Type B pancreatic cell (in vitro differentiated cells): ENCODE data around the gene TMPRSS7. TPM values are rescaled to one million over a fixed set of nuclear protein-coding genes. Genes with fewer than 3 reads are reported as not detected.

Experiments used
- DNase-seq: peaks from one replicate; pipeline ENCODE4 v3.0.0; 2021; ENCODE audit warnings: mixed read lengths; ENCODE audit not compliant: unreplicated experiment; ENCODE audit errors: extremely low spot score
- H3K27ac Mint-ChIP-seq: 2 replicates; pipeline ENCODE4 v1.8.0; 2021; ENCODE audit warnings: mild to moderate bottlenecking, mixed read lengths
- H3K27me3 Mint-ChIP-seq: 2 replicates; pipeline ENCODE4 v1.8.0; 2021; ENCODE audit warnings: mixed read lengths
- H3K36me3 Mint-ChIP-seq: 2 replicates; pipeline ENCODE4 v1.8.0; 2021; ENCODE audit warnings: mixed read lengths
- H3K4me1 Mint-ChIP-seq: one replicate; pipeline ENCODE4 v1.8.0; 2021; ENCODE audit warnings: mixed read lengths; ENCODE audit not compliant: unreplicated experiment
- H3K4me3 Mint-ChIP-seq: 2 replicates; pipeline ENCODE4 v1.8.0; 2021; ENCODE audit warnings: mild to moderate bottlenecking, mixed read lengths
- H3K9me3 Mint-ChIP-seq: 2 replicates; pipeline ENCODE4 v1.8.0; 2021; ENCODE audit warnings: mixed read lengths
- CTCF ChIP-seq: fragments of 200-600 bp; sonication (generic); conservative IDR thresholded peaks from 2 replicates; pipeline ENCODE4 v1.5.0; 2021; ENCODE audit warnings: antibody characterized with exemption, mild to moderate bottlenecking
- total RNA-seq: library from RNA; stranded (reverse); gene quantifications from 2 replicates; pipeline ENCODE4 v1.2.1, GENCODE V29; 2021; ENCODE audit warnings: low replicate concordance

The TMPRSS7 gene
- total RNA-seq, 1 donor from 2014 or later, result 0.48 TPM

DNA sequence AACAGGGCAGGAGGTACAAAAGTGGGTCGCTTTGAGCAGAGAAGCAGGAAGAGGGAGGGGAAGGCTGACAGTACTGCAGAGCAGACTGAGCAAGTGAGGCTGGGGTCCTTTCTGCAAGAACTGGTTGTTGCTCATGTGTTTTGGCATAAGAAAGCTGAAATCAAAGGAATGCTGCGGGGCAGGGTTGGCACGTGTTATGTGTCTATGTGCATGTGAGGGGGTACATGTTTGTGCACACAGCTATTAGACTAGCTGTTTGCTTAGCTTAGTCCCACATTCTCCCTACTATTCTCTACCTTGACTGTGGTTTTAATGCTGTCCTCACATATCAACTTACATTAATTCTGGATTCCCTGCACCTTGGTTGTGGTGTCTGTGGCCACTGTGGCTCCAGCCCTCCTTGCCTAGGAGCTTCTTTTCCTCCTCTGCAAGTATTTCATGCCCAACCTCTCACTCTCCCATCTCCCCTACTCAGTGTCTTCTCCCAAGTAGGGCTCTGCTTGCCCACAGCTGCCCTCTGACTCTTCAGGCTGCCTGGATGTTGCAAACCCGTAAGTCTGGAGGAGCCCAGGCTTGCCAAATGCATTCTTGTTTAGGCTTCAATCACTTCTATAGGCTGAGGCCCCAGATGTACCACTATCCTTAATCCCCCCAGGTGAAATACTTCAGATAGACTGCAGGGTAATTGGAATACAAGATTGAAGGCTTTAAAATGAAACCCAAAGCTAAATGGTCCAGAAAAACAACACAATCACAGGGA is 31.0 kb upstream of the TMPRSS7 start:
- H3K27me3 Mint-ChIP-seq, result peaks cover 27% of the 10 kb centered on the region
- no peaks in the 10 kb centered on the region for H3K9me3 Mint-ChIP-seq
- DNase-seq, result no peak
- peak overlapping the region; percentile 59 for H3K27ac Mint-ChIP-seq
- TF ChIP-seq CTCF, result no peak
- H3K36me3 Mint-ChIP-seq, result peaks cover 5% of the 10 kb centered on the region
- no peak overlapping the region for H3K4me3 Mint-ChIP-seq
- H3K4me1 Mint-ChIP-seq, result peaks cover 42% of the 10 kb centered on the region

- DNase-seq, result no peak
- Mint-ChIP-seq H3K9me3 (peaks cover 4% of the 10 kb centered on the region), H3K27me3 (peaks cover 23% of the 10 kb centered on the region), H3K4me1 (peaks cover 38% of the 10 kb centered on the region), H3K4me3 (no peak overlapping the region), H3K36me3 (peaks cover 5% of the 10 kb centered on the region), H3K27ac (no peak overlapping the region)
- TF ChIP-seq CTCF, result no peak
These were observed 30.3 kb upstream of the TMPRSS7 start for GRCh38 chr3:112004187-112004586.

DNA sequence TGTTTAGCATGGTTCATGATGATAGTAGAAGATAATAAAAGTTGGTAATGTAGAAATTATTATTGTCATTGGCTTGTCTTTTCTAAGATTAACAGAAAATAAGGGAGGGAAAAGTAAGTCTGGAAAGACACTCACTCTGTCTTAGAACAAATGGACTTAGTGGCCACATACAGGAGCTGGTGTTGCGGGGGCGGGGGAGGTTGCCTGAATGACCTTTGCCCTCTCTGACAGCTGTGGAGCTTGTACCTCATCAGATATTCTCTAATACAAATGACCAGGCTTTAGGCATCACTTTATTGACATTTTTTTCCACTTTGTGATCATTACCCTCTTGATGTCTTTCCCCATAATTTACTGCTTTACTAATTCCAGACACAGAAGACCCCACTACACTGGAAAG is 29.9 kb upstream of the TMPRSS7 start:
- Mint-ChIP-seq H3K27me3 (peaks cover 20% of the 10 kb centered on the region), H3K27ac (no peak overlapping the region), H3K4me3 (no peak overlapping the region), H3K4me1 (peaks cover 37% of the 10 kb centered on the region), H3K9me3 (peaks cover 4% of the 10 kb centered on the region), H3K36me3 (peaks cover 5% of the 10 kb centered on the region)
- no peak for TF ChIP-seq CTCF
- no peak for DNase-seq

DNA sequence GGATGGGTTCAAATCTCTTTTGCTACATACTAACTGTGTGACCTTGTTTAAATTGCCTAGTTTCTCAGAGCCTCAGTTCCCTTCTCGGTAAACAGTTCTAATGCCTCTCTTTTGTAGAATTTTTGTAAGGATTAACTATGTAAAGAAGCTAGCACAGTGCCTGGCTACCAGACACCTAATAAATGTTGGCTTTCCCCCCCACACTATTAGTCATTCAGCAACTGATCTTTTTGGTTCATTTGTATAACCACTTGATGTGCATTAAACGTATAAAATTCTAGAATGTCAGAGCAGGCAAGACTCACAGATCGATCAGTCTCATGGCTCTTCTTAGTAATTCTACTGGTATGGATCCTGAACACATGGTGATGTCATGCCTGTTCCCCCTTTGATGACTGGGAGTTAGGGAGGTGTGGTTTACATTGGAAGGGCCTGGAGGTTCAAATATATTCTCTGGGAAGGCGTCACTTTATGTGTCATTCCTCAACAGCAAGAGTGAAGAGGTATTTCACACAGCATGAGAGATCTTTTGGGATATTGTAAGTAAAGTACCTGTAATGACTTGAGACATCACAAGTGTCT is 29.4 kb upstream of the TMPRSS7 start:
- Mint-ChIP-seq H3K27me3 (peaks cover 17% of the 10 kb centered on the region), H3K27ac (no peak overlapping the region), H3K4me3 (no peak overlapping the region), H3K4me1 (peaks cover 39% of the 10 kb centered on the region), H3K9me3 (peaks cover 4% of the 10 kb centered on the region), H3K36me3 (peaks cover 5% of the 10 kb centered on the region)
- no peak for TF ChIP-seq CTCF
- DNase-seq, result no peak

GRCh38 chr3:112007633-112008032 is 26.9 kb upstream of the TMPRSS7 start:
- Mint-ChIP-seq H3K36me3 (peaks cover 5% of the 10 kb centered on the region), H3K9me3 (peaks cover 4% of the 10 kb centered on the region), H3K4me1 (peaks cover 43% of the 10 kb centered on the region), H3K4me3 (no peak overlapping the region), H3K27ac (no peak overlapping the region), H3K27me3 (no peaks in the 10 kb centered on the region)
- no peak for TF ChIP-seq CTCF
- DNase-seq, result no peak
